Upper lobe of right lung (tissue), 1 donor: Measurements from ENCODE around the gene OGFOD3. TPM values are rescaled to one million over a fixed set of nuclear protein-coding genes. Genes with fewer than 3 reads are reported as not detected.

Experiments used
- ATAC-seq: fragments of 200-7000 bp; cut with Tn5 transposase; one replicate; pipeline ENCODE4 v1.9.1; 2020; ENCODE audit warnings: mild to moderate bottlenecking, moderate library complexity
- DNase-seq: peaks from one replicate; pipeline ENCODE4 v3.0.0-alpha.2; 2020
- H3K27ac ChIP-seq: fragments of 200-600 bp; one replicate; pipeline ENCODE4 v1.8.0; 2022
- H3K27me3 ChIP-seq: fragments of 200-600 bp; one replicate; pipeline ENCODE4 v1.8.0; 2022; ENCODE audit warnings: mild to moderate bottlenecking
- H3K36me3 ChIP-seq: fragments of 200-600 bp; one replicate; pipeline ENCODE4 v1.8.0; 2022
- H3K4me1 ChIP-seq: fragments of 200-600 bp; one replicate; pipeline ENCODE4 v1.8.0; 2022
- H3K4me3 ChIP-seq: fragments of 200-600 bp; one replicate; pipeline ENCODE4 v1.8.0; 2022; ENCODE audit warnings: mild to moderate bottlenecking
- H3K9me3 ChIP-seq: fragments of 200-600 bp; one replicate; pipeline ENCODE4 v1.8.0; 2022
- intact Hi-C: fragments of 100-400 bp; cut with DNase I; formaldehyde crosslinking; loops from one replicate; pipeline ENCODE4 v1.11.0; 2022
- total RNA-seq: library from RNA; stranded (reverse); fragmentation: NEBNext Ultra II Directional; extraction: Animal tissue kit (Norgen Biotek cat#: 25700); gene quantifications from one replicate; pipeline ENCODE4 v1.2.1, GENCODE V29; 2021
- TF ChIP-seq, protein P1 (sequence below): fragments of 200-600 bp; IDR thresholded peaks from one replicate; pipeline ENCODE4 v1.8.0; 2022; ENCODE audit warnings: antibody characterized with exemption
- donor health status: DM: no; HTN: yes; CAD: no; lungs with severe emphysema.

OGFOD3 gene
- total RNA-seq, 1 donor from 2014 or later: 32.7 TPM

DNA sequence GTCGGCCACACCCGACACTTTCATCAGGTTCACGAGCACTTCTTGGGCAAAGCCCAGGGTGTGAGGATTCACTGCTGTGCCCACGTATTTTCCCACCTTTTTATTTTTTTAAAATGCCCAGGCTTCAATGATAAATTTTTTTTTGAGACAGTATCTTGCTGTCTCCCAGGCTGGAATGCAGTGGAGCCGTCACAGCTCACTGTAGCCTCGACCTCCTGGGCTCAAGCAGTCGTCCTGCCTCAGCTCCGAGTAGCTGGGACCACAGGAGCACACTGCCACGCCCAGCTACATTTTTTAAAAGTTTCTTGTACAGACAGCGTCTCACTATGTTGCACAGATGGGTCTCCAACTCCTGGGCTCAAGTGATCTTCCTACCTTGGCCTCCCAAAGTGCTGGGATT, 29.0 kb downstream of the OGFOD3 start:
- H3K27ac ChIP-seq: no peak overlapping the region
- H3K4me1 ChIP-seq: peaks cover 6% of the 10 kb centered on the region
- TF ChIP-seq, protein P1, sequence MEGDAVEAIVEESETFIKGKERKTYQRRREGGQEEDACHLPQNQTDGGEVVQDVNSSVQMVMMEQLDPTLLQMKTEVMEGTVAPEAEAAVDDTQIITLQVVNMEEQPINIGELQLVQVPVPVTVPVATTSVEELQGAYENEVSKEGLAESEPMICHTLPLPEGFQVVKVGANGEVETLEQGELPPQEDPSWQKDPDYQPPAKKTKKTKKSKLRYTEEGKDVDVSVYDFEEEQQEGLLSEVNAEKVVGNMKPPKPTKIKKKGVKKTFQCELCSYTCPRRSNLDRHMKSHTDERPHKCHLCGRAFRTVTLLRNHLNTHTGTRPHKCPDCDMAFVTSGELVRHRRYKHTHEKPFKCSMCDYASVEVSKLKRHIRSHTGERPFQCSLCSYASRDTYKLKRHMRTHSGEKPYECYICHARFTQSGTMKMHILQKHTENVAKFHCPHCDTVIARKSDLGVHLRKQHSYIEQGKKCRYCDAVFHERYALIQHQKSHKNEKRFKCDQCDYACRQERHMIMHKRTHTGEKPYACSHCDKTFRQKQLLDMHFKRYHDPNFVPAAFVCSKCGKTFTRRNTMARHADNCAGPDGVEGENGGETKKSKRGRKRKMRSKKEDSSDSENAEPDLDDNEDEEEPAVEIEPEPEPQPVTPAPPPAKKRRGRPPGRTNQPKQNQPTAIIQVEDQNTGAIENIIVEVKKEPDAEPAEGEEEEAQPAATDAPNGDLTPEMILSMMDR: no peak
- peaks cover 29% of the 10 kb centered on the region for H3K27me3 ChIP-seq
- no peak overlapping the region for H3K4me3 ChIP-seq
- intact Hi-C loops: no loop called here
- DNase-seq: no peak
- no peak for ATAC-seq
- H3K9me3 ChIP-seq: no peaks in the 10 kb centered on the region
- peaks cover 10% of the 10 kb centered on the region for H3K36me3 ChIP-seq

DNA sequence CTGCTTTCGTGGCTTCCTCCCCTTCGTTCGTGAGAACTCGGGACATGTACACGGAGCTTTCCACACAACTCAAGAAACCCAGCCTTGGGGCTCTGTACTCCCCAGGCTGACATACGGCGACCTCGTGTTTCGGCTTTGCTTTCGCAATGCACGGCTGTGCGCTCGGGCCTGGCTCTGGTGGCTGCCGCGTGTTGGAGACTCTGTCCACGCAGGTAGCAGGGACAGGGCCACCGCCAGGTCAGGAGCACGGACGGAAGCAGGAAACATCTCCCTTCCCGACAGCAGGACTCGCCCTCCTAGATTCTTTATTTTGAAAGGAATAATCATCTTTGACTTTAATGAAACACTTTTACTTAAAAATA, 29.5 kb downstream of the OGFOD3 start:
- Histone ChIP-seq H3K27me3 (peaks cover 33% of the 10 kb centered on the region), H3K36me3 (peaks cover 10% of the 10 kb centered on the region), H3K27ac (no peak overlapping the region), H3K9me3 (no peaks in the 10 kb centered on the region), H3K4me3 (no peak overlapping the region), H3K4me1 (peaks cover 6% of the 10 kb centered on the region)
- ATAC-seq: no peak
- intact Hi-C loops: no loop called here
- DNase-seq: no peak
- TF ChIP-seq, protein P1: no peak

DNA sequence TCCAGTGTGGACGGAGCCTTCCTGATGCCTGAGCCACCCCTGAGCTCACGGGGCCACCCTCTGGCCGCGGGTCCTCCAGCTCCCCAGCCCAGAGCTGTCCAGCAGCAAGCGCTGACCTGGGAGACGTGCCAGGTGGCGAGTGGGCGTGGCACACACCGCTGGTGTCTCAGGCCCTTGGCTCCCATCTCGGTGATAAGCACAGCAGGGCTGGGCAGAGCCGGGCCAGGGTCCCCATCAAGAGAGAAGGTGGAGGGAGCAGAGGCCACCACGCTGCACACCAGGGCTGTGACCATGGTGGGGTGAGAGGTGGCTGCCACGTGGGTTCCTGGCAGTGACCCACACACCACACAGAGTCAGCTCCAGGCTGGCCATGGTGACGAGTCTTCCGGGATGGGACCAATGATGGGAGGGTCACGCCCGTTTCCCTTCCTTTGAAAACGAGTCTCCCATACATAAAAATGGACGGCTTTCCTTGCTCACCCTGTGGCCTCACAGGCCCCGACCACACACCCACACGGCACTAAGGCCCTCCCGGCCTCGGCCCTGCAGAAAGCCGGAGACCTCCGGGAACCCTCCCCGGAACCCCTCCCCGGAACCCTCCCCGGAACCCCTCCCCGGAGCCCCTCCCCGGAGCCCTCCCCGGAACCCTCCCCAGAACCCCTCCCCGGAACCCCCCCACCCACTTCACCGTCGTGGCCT, 30.0 kb downstream of the OGFOD3 start:
- no peak for DNase-seq
- peak; percentile 20 for ATAC-seq
- intact Hi-C loops: no loop called here

DNA sequence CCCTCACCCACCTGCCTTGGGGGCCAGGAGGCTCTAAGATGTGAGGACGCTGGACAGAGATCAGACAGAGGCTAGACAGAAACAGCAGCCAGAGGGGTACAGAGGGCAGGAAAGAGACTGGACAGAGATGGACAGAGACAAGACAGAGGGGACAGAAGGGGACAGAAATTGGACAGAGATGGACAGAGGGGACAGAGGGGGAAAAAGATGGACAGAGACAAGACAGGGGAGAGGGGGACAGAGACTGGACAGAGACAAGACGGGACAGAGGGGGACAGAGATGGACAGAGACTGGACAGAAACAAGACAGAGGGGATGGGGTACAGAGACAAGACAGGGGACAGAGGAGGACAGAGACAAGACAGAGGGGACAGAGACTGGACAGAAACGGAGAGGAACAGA, 30.7 kb downstream of the OGFOD3 start:
- TF ChIP-seq, protein P1: no peak
- Histone ChIP-seq H3K9me3 (no peaks in the 10 kb centered on the region), H3K36me3 (peaks cover 10% of the 10 kb centered on the region), H3K27ac (no peak overlapping the region), H3K4me1 (peaks cover 6% of the 10 kb centered on the region), H3K4me3 (no peak overlapping the region), H3K27me3 (peaks cover 33% of the 10 kb centered on the region)
- intact Hi-C loops: no loop called here
- no peak for DNase-seq
- no peak for ATAC-seq

More for the DNA sequence above, 30.0 kb downstream of the OGFOD3 start:
- no peaks in the 10 kb centered on the region for H3K9me3 ChIP-seq
- H3K27ac ChIP-seq: no peak overlapping the region
- peaks cover 33% of the 10 kb centered on the region for H3K27me3 ChIP-seq
- H3K36me3 ChIP-seq: peaks cover 10% of the 10 kb centered on the region
- TF ChIP-seq, protein P1: no peak
- H3K4me3 ChIP-seq: no peak overlapping the region
- H3K4me1 ChIP-seq: peaks cover 6% of the 10 kb centered on the region

DNA sequence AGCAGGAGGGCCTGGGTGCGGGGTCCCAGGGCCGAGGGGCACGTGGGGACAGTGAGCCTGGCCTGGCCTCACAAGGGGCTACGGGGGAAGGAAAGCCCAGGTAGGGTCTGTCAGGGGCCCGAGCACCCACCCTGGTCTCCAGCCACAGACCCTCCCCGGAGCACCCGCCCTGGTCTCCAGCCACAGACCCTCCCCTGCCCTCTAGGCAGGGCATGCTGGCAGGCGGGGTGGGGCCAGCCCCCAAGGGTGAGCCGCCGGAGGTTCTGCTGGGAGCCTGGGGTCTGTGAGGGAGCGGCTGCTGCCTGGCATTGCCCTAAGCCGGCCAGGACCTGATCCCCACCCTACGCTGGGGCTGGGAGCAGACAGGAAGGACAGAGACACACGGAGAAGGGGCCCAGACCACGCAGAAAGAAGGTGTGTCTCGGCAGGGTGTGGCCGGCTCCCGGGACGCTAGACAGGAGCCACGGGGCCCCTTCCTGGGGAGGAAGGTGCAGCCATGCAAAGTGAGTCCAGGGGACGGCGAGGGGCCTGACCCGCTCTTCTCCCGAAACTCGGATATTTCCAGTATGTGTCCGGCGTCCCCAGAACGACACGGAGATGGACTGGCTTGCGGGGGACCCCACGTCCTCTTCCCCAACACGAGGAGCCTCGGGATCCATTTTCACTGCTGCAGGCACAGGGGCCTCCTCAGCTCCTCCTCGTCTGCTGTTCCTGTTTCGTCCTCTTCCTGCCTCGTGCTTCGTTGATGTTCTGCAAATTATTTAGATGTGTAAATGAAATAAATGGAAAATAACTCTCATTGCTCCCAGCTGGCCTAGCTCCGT, 31.3 kb downstream of the OGFOD3 start:
- Histone ChIP-seq H3K27me3 (peaks cover 33% of the 10 kb centered on the region), H3K9me3 (no peaks in the 10 kb centered on the region), H3K27ac (no peak overlapping the region), H3K4me1 (peaks cover 6% of the 10 kb centered on the region), H3K4me3 (no peak overlapping the region), H3K36me3 (peaks cover 5% of the 10 kb centered on the region)
- no peak for DNase-seq
- TF ChIP-seq, protein P1: no peak
- intact Hi-C loops: no loop called here
- no peak for ATAC-seq
